PC-9 (cell line): ENCODE results near the gene MAST1. TPM values are rescaled to one million over a fixed set of nuclear protein-coding genes. Genes with fewer than 3 reads are reported as not detected.
"Not testable (repeated sequence)": the region's sequence is repeated elsewhere in the genome, so short reads cannot be mapped to it uniquely, and the experiment has no call there.

Experiments
- BruUV-seq: library from RNA; stranded (reverse); fragments of 400-500 nt; replicated peaks from 2 replicates; lab custom pipeline; 2021; lab: Mats Ljungman, UMichigan
- CTCF ChIA-PET: fragments of 300-600 bp; sonication (Branson Sonifier 250); formaldehyde crosslinking; loops from one replicate; lab custom pipeline; 2022; ENCODE audit warnings: antibody characterized with exemption; lab: Charles Lee
- POLR2A ChIA-PET: fragments of 300-600 bp; sonication (Branson Sonifier 250); formaldehyde crosslinking; loops from one replicate; lab custom pipeline; 2022; ENCODE audit warnings: antibody characterized with exemption; ENCODE audit not compliant: unreplicated experiment; lab: Charles Lee
- DNase-seq, 2 experiments: peaks; one replicate each; pipeline versions ENCODE4 v3.0.0 to v3.0.0-alpha.2; 2015 to 2022; ENCODE audit warnings: mixed read lengths in 1 of 2
- H2AFZ ChIP-seq: fragments of 200-600 bp; sonication (generic); 2 replicates; pipeline ENCODE4 v1.8.1; 2017; ENCODE audit warnings: antibody characterized with exemption
- H3F3A ChIP-seq: fragments of 200-600 bp; sonication (generic); 2 replicates; pipeline ENCODE4 v1.8.1; 2017; ENCODE audit warnings: antibody characterized with exemption, mild to moderate bottlenecking, low read depth; ENCODE audit not compliant: insufficient read depth
- H3K27ac ChIP-seq: fragments of 200-600 bp; sonication (generic); 2 replicates; pipeline ENCODE4 v1.6.1; 2016; ENCODE audit warnings: mixed run types
- H3K27me3 ChIP-seq: fragments of 200-600 bp; sonication (generic); 2 replicates; pipeline ENCODE4 v1.6.1; 2016; ENCODE audit warnings: low read depth, mixed run types; ENCODE audit not compliant: insufficient read depth
- H3K36me3 ChIP-seq: fragments of 200-600 bp; sonication (generic); 2 replicates; pipeline ENCODE4 v1.6.1; 2016; ENCODE audit warnings: low read depth, mixed run types
- H3K4me1 ChIP-seq: fragments of 200-600 bp; sonication (generic); replicated peaks from 2 replicates; pipeline ENCODE4 v1.6.1; 2016; ENCODE audit warnings: mixed run types; ENCODE audit not compliant: insufficient read depth
- H3K4me2 ChIP-seq: fragments of 200-600 bp; sonication (generic); 2 replicates; pipeline ENCODE4 v1.6.1; 2017; ENCODE audit warnings: mixed run types
- H3K4me3 ChIP-seq: fragments of 200-600 bp; sonication (generic); 2 replicates; pipeline ENCODE4 v1.6.1; 2016; ENCODE audit warnings: mixed run types
- H3K79me2 ChIP-seq: fragments of 200-600 bp; sonication (generic); 2 replicates; pipeline ENCODE4 v1.6.1; 2017; ENCODE audit warnings: low read depth, mixed run types
- H3K9me2 ChIP-seq: fragments of 200-600 bp; sonication (generic); 2 replicates; pipeline ENCODE4 v1.8.1; 2017; ENCODE audit warnings: mild to moderate bottlenecking; ENCODE audit not compliant: insufficient read depth
- H3K9me3 ChIP-seq: fragments of 200-600 bp; sonication (generic); 2 replicates; pipeline ENCODE4 v1.8.1; 2016; ENCODE audit warnings: low read depth; ENCODE audit not compliant: insufficient read depth
- H4K20me1 ChIP-seq: fragments of 200-600 bp; sonication (generic); 2 replicates; pipeline ENCODE4 v1.8.1; 2017; ENCODE audit not compliant: insufficient read depth
- CTCF ChIP-seq: fragments of 200-600 bp; sonication (generic); conservative IDR thresholded peaks from 2 replicates; pipeline ENCODE4 v1.6.1; 2017; ENCODE audit warnings: mixed run types, antibody characterized with exemption, mild to moderate bottlenecking, moderate library complexity
- EZH2 ChIP-seq: fragments of 200-600 bp; sonication (generic); IDR thresholded peaks from 2 replicates; pipeline ENCODE4 v1.8.0; 2017; ENCODE audit warnings: antibody characterized with exemption, low read depth
- intact Hi-C: fragments of 100-400 bp; cut with micrococcal nuclease; formaldehyde crosslinking; loops from one replicate; pipeline ENCODE4 v1.10.0; 2022; ENCODE audit not compliant: unreplicated experiment
- total RNA-seq: library from RNA; stranded (reverse); gene quantifications from 2 replicates; pipeline ENCODE4 v1.2.3, GENCODE V29; 2021

Gene MAST1
- total RNA-seq, 1 experiment from 2014 or later = 11.9 TPM

GRCh38 chr19:12913011-12913561, 74.8 kb downstream of the MAST1 start:
- no peaks in the 10 kb centered on the region for H3K9me2 ChIP-seq
- BruUV-seq = no TSS peak
- no peaks in the 10 kb centered on the region for H3K27me3 ChIP-seq
- no peaks in the 10 kb centered on the region for H3K36me3 ChIP-seq
- no peaks in the 10 kb centered on the region for H3K4me1 ChIP-seq
- H3K9me3 ChIP-seq = no peaks in the 10 kb centered on the region
- no peak overlapping the region for H3K4me3 ChIP-seq
- POLR2A ChIA-PET = interaction anchor here (0.6 kb wide), 1 partner anchor 23 kb away, joined by 3 read pairs; no protein-coding TSS in a partner anchor
- H3K79me2 ChIP-seq = no peaks in the 10 kb centered on the region
- H3K27ac ChIP-seq = no peak overlapping the region
- no peaks in the 10 kb centered on the region for H4K20me1 ChIP-seq
- H3K4me2 ChIP-seq = no peak overlapping the region
- H3F3A ChIP-seq = peaks cover 7% of the 10 kb centered on the region; the same call in 1 of the 2 replicates
- no peak overlapping the region for H2AFZ ChIP-seq
- CTCF ChIA-PET = no interaction called here
- no peak for DNase-seq
- intact Hi-C loops = no loop called here
- no peak for TF ChIP-seq EZH2

GRCh38 chr19:12913851-12914690, 75.8 kb downstream of the MAST1 start:
- Histone ChIP-seq H4K20me1 (no peaks in the 10 kb centered on the region), H3K27me3 (no peaks in the 10 kb centered on the region), H3F3A (peaks cover 7% of the 10 kb centered on the region; the same call in 1 of the 2 replicates), H3K9me2 (no peaks in the 10 kb centered on the region), H3K79me2 (no peaks in the 10 kb centered on the region), H3K27ac (no peak overlapping the region), H3K9me3 (no peaks in the 10 kb centered on the region), H3K36me3 (no peaks in the 10 kb centered on the region), H3K4me2 (no peak overlapping the region), H2AFZ (no peak overlapping the region), H3K4me3 (no peak overlapping the region), H3K4me1 (no peaks in the 10 kb centered on the region)
- no TSS peak for BruUV-seq
- ChIA-PET POLR2A (no interaction called here), CTCF (no interaction called here)
- TF ChIP-seq CTCF = no peak
- TF ChIP-seq EZH2 = no peak
- DNase-seq = no peak
- intact Hi-C loops = no loop called here

GRCh38 chr19:12915860-12916259, 77.5 kb downstream of the MAST1 start:
- H4K20me1 ChIP-seq, H3K27ac ChIP-seq, H3K9me3 ChIP-seq, H3K79me2 ChIP-seq, H3K4me2 ChIP-seq, H2AFZ ChIP-seq, H3K4me1 ChIP-seq, H3K9me2 ChIP-seq, intact Hi-C loops, POLR2A ChIA-PET, BruUV-seq, H3K27me3 ChIP-seq, DNase-seq, H3K4me3 ChIP-seq, H3K36me3 ChIP-seq: not testable (repeated sequence)
- CTCF ChIA-PET = interaction anchor here (0.7 kb wide), 2 partner anchors 28 to 316 kb away, joined by 3 to 6 read pairs; no protein-coding TSS in a partner anchor
- H3F3A ChIP-seq = peaks cover 20% of the 10 kb centered on the region

- no peak for DNase-seq
- TF ChIP-seq CTCF = no peak
- no peak for TF ChIP-seq EZH2
Measured at GRCh38 chr19:12918253-12918652, 79.9 kb downstream of the MAST1 start.

More at GRCh38 chr19:12918253-12918652, 79.9 kb downstream of the MAST1 start:
- no peaks in the 10 kb centered on the region for H3K79me2 ChIP-seq
- POLR2A ChIA-PET = no interaction called here
- H3K27me3 ChIP-seq = no peaks in the 10 kb centered on the region
- no peaks in the 10 kb centered on the region for H4K20me1 ChIP-seq
- no peak overlapping the region for H2AFZ ChIP-seq
- intact Hi-C loops = loop anchor here (2.0 kb wide), 1 partner anchor 27 kb away; the partner anchor contains the start of gene GCDH
- H3K4me3 ChIP-seq = no peak overlapping the region
- H3K4me2 ChIP-seq = no peak overlapping the region
- H3K27ac ChIP-seq = no peak overlapping the region
- no peaks in the 10 kb centered on the region; the same call in 1 of the 2 replicates for H3K4me1 ChIP-seq
- 0 out of 2 replicates have a peak, but pooled peaks cover 4% of the 10 kb centered on the region for H3K36me3 ChIP-seq
- H3K9me3 ChIP-seq = no peaks in the 10 kb centered on the region
- H3K9me2 ChIP-seq = no peaks in the 10 kb centered on the region
- no TSS peak for BruUV-seq
- peaks cover 29% of the 10 kb centered on the region for H3F3A ChIP-seq
- CTCF ChIA-PET = no interaction called here
